MG63 (cell line): Measurements from ENCODE around the gene TUFM. TPM values are rescaled to one million over a fixed set of nuclear protein-coding genes. Genes with fewer than 3 reads are reported as not detected.
"Not testable (repeated sequence)": the region's sequence is repeated elsewhere in the genome, so short reads cannot be mapped to it uniquely, and the experiment has no call there.

Experiments
- DNase-seq: peaks from one replicate; pipeline ENCODE4 v3.0.0-alpha.2; 2020
- H3K27me3 ChIP-seq: fragments of 250-450 bp; sonication (Bioruptor Pico); 2 replicates; pipeline ENCODE4 v1.5.1; 2020; ENCODE audit warnings: mild to moderate bottlenecking, moderate library complexity
- H3K36me3 ChIP-seq: fragments of 250-450 bp; sonication (Bioruptor Pico); 2 replicates; pipeline ENCODE4 v1.5.1; 2020; ENCODE audit warnings: mild to moderate bottlenecking, moderate library complexity
- H3K4me3 ChIP-seq: fragments of 250-450 bp; sonication (Bioruptor Pico); 2 replicates; pipeline ENCODE4 v1.5.1; 2020; ENCODE audit warnings: mild to moderate bottlenecking, moderate library complexity
- H3K9me3 ChIP-seq: fragments of 250-450 bp; sonication (Bioruptor Pico); 2 replicates; pipeline ENCODE4 v1.5.1; 2020; ENCODE audit warnings: mild to moderate bottlenecking, moderate library complexity
- total RNA-seq: library from RNA; depleted of rRNA; stranded (reverse); fragments of >200 nt; shearing (Covaris generic); gene quantifications from 2 replicates; pipeline ENCODE4 v1.2.3, GENCODE V29; 2014; ENCODE audit warnings: low replicate concordance

The TUFM gene
- total RNA-seq, 1 experiment from 2014 or later = 169 TPM

- no peak for DNase-seq
- no peaks in the 10 kb centered on the region for H3K9me3 ChIP-seq
- H3K36me3 ChIP-seq = peaks cover 20% of the 10 kb centered on the region
- no peaks in the 10 kb centered on the region for H3K27me3 ChIP-seq
- H3K4me3 ChIP-seq = no peak overlapping the region
These were observed 31.5 kb upstream of the TUFM start for GRCh38 chr16:28877655-28878000.

GRCh38 chr16:28876973-28877654, 31.0 kb upstream of the TUFM start:
- H3K9me3 ChIP-seq = no peaks in the 10 kb centered on the region
- no peak overlapping the region for H3K4me3 ChIP-seq
- peaks cover 22% of the 10 kb centered on the region for H3K36me3 ChIP-seq
- DNase-seq = no peak
- H3K27me3 ChIP-seq = no peaks in the 10 kb centered on the region

- Histone ChIP-seq H3K27me3 (no peaks in the 10 kb centered on the region), H3K36me3 (peaks cover 26% of the 10 kb centered on the region), H3K9me3 (no peaks in the 10 kb centered on the region), H3K4me3 (no peak overlapping the region)
- no peak for DNase-seq
These were observed 30.0 kb upstream of the TUFM start for GRCh38 chr16:28876019-28876659.

GRCh38 chr16:28875134-28876018, 29.2 kb upstream of the TUFM start:
- H3K4me3 ChIP-seq = no peak overlapping the region
- peak; percentile 31 for DNase-seq
- H3K27me3 ChIP-seq = no peaks in the 10 kb centered on the region

GRCh38 chr16:28874406-28874805, 28.3 kb upstream of the TUFM start:
- DNase-seq = no peak
- H3K27me3 ChIP-seq = no peaks in the 10 kb centered on the region
- peaks cover 42% of the 10 kb centered on the region for H3K36me3 ChIP-seq
- H3K4me3 ChIP-seq = no peak overlapping the region
- no peaks in the 10 kb centered on the region for H3K9me3 ChIP-seq

More at GRCh38 chr16:28875134-28876018, 29.2 kb upstream of the TUFM start:
- H3K9me3 ChIP-seq = no peaks in the 10 kb centered on the region
- peaks cover 33% of the 10 kb centered on the region for H3K36me3 ChIP-seq

- no peak for DNase-seq
- no peaks in the 10 kb centered on the region for H3K9me3 ChIP-seq
- H3K4me3 ChIP-seq = no peak overlapping the region
- peaks cover 49% of the 10 kb centered on the region for H3K36me3 ChIP-seq
- H3K27me3 ChIP-seq = no peaks in the 10 kb centered on the region
These were observed 27.5 kb upstream of the TUFM start for GRCh38 chr16:28873543-28874201.

GRCh38 chr16:28872952-28873351, 26.8 kb upstream of the TUFM start:
- no peak for DNase-seq
- peaks cover 56% of the 10 kb centered on the region for H3K36me3 ChIP-seq
- H3K27me3 ChIP-seq = no peaks in the 10 kb centered on the region
- H3K9me3 ChIP-seq = no peaks in the 10 kb centered on the region
- no peak overlapping the region for H3K4me3 ChIP-seq

GRCh38 chr16:28869201-28869600, 23.1 kb upstream of the TUFM start:
- Histone ChIP-seq H3K9me3 (no peaks in the 10 kb centered on the region), H3K27me3 (no peaks in the 10 kb centered on the region), H3K36me3 (peaks cover 74% of the 10 kb centered on the region), H3K4me3 (no peak overlapping the region)
- no peak for DNase-seq

GRCh38 chr16:28867646-28868045, 21.5 kb upstream of the TUFM start:
- H3K27me3 ChIP-seq, H3K4me3 ChIP-seq, DNase-seq, H3K9me3 ChIP-seq: not testable (repeated sequence)
- peaks cover 59% of the 10 kb centered on the region for H3K36me3 ChIP-seq

- Histone ChIP-seq H3K27me3 (no peaks in the 10 kb centered on the region), H3K36me3 (peaks cover 56% of the 10 kb centered on the region), H3K9me3 (no peaks in the 10 kb centered on the region), H3K4me3 (no peak overlapping the region)
- no peak for DNase-seq
These were observed 21.1 kb upstream of the TUFM start for GRCh38 chr16:28867241-28867640.

GRCh38 chr16:28866454-28866804, 20.3 kb upstream of the TUFM start:
- no peak overlapping the region for H3K4me3 ChIP-seq
- no peaks in the 10 kb centered on the region for H3K27me3 ChIP-seq
- H3K36me3 ChIP-seq = peaks cover 58% of the 10 kb centered on the region
- no peak for DNase-seq
- no peaks in the 10 kb centered on the region for H3K9me3 ChIP-seq

GRCh38 chr16:28865722-28866453, 19.7 kb upstream of the TUFM start:
- peaks cover 57% of the 10 kb centered on the region for H3K36me3 ChIP-seq
- H3K9me3 ChIP-seq = no peaks in the 10 kb centered on the region
- H3K4me3 ChIP-seq = no peak overlapping the region
- H3K27me3 ChIP-seq = no peaks in the 10 kb centered on the region
- DNase-seq = no peak

- DNase-seq = no peak
- H3K36me3 ChIP-seq = peaks cover 52% of the 10 kb centered on the region
- no peaks in the 10 kb centered on the region for H3K27me3 ChIP-seq
- peak overlapping the region; percentile 71 for H3K4me3 ChIP-seq
- H3K9me3 ChIP-seq = no peaks in the 10 kb centered on the region
These were observed 19.0 kb upstream of the TUFM start for GRCh38 chr16:28865001-28865688.

- H3K36me3 ChIP-seq = peaks cover 42% of the 10 kb centered on the region
- H3K9me3 ChIP-seq = no peaks in the 10 kb centered on the region
- DNase-seq = peak; percentile 62
- peak overlapping the region; percentile 71 for H3K4me3 ChIP-seq
- no peaks in the 10 kb centered on the region for H3K27me3 ChIP-seq
These were observed 18.0 kb upstream of the TUFM start for GRCh38 chr16:28863929-28864793.

GRCh38 chr16:28859326-28859725, 13.2 kb upstream of the TUFM start:
- H3K9me3 ChIP-seq = no peaks in the 10 kb centered on the region
- H3K4me3 ChIP-seq = no peak overlapping the region
- no peak for DNase-seq
- peaks cover 17% of the 10 kb centered on the region for H3K36me3 ChIP-seq
- no peaks in the 10 kb centered on the region for H3K27me3 ChIP-seq
